Heart left ventricle (tissue), 16 donors: ENCODE data around the gene NR0B2. TPM values are rescaled to one million over a fixed set of nuclear protein-coding genes. Genes with fewer than 3 reads are reported as not detected.

Experiments used
- ATAC-seq, 4 donors: fragments of 200-7000 bp; cut with Tn5 transposase; one replicate each; pipeline ENCODE4 v1.9.1; 2020 to 2022; ENCODE audit warnings: moderate library complexity in 4 of 4, mild to moderate bottlenecking in 3 of 4, moderate number of reproducible peaks in 1 of 4
- DNase-seq, 5 donors: peaks; one replicate each; pipeline ENCODE4 v3.0.0-alpha.2; 2020
- H3K27ac ChIP-seq, 12 donors: fragments of 200-600 bp; sonication (generic) in 4 of 12; one replicate each; pipeline versions ENCODE4 v1.5.0 to v1.8.0; 2016 to 2022; ENCODE audit warnings: mild to moderate bottlenecking in 2 of 12
- H3K27me3 ChIP-seq, 9 donors: fragments of 200-600 bp; sonication (generic) in 2 of 9; one replicate each; pipeline versions ENCODE4 v1.5.1 to v1.8.0; 2016 to 2022; ENCODE audit warnings: mild to moderate bottlenecking in 3 of 9
- H3K36me3 ChIP-seq, 9 donors: fragments of 200-600 bp; sonication (generic) in 2 of 9; one replicate each; pipeline versions ENCODE4 v1.5.0 to v1.8.0; 2018 to 2022; ENCODE audit warnings: mild to moderate bottlenecking in 2 of 9
- H3K4me1 ChIP-seq, 12 donors: fragments of 200-600 bp; sonication (generic) in 4 of 12; one replicate each; pipeline versions ENCODE4 v1.5.0 to v1.8.0; 2016 to 2022; ENCODE audit warnings: mild to moderate bottlenecking in 3 of 12
- H3K4me3 ChIP-seq, 12 donors: fragments of 200-600 bp; sonication (generic) in 4 of 12; one replicate each; pipeline versions ENCODE4 v1.5.0 to v1.8.0; 2017 to 2022; ENCODE audit warnings: mild to moderate bottlenecking in 9 of 12, moderate library complexity in 4 of 12
- H3K9me3 ChIP-seq, 12 donors: fragments of 200-600 bp; sonication (generic) in 4 of 12; one replicate each; pipeline versions ENCODE4 v1.5.0 to v1.8.0; 2016 to 2022; ENCODE audit warnings: mild to moderate bottlenecking in 1 of 12
- POLR2A ChIP-seq, 2 donors: fragments of 450-650 bp; IDR thresholded peaks; one replicate each; pipeline ENCODE4 v1.6.1; 2017; ENCODE audit warnings: antibody characterized with exemption in 2 of 2, mild to moderate bottlenecking in 2 of 2, moderate library complexity in 2 of 2
- WGBS, 4 donors: extraction: QIAGEN DNeasy Blood & Tissue Kit in 2 of 4; methylation state at CpG; one replicate each; pipeline versions ENCODE4 v1.1.5 to v1.1.7; 2013 to 2018; 5-methylcytosine and 5-hydroxymethylcytosine counted together
- intact Hi-C, 10 donors: fragments of 100-400 bp; cut with DNase I; formaldehyde crosslinking; loops; one replicate each; pipeline versions ENCODE4 v1.11.1 to v1.14.2; 2022
- polyA plus RNA-seq, 2 donors: library from polyadenylated mRNA; stranded (reverse); fragments of 200-250 nt; gene quantifications; one replicate each; pipeline ENCODE4 v1.2.3, GENCODE V29; 2013
- total RNA-seq, 9 donors: library from RNA; depleted of rRNA in 2 of 9; stranded (reverse); fragments of >200 nt in 2 of 9; fragmentation: NEBNext Ultra II Directional in 3 of 9; extraction: Animal tissue kit (Norgen Biotek cat#: 25700) in 3 of 9; gene quantifications; one replicate each; pipeline versions ENCODE4 v1.1.0 to v1.2.4, GENCODE V29; 2016 to 2023
- TF ChIP-seq, protein P1 (sequence below), 12 donors: fragments of 200-600 bp; sonication (generic) in 4 of 12; IDR thresholded peaks; one replicate each; pipeline versions ENCODE4 v1.5.0 to v1.8.0; 2018 to 2022; ENCODE audit warnings: antibody characterized with exemption in 12 of 12, mild to moderate bottlenecking in 5 of 12
- donor health status: ischemic (EF 13 %, LVEDD 7.1; RV severe dilation, severe dysfunction).
- donor health status: healthy with polysubstance abuse.
- donor health status: DM: no; HTN: yes; CAD: no.
- donor health status: DM: no; HTN: no; CAD: no.
- donor health status: ischemic (EF 25% LVEDD 6.9; RV normal size, moderate dysfunction).
- donor health status: ischemic (EF 25% LVEDD 5.7; RV mildly dilated, moderate dysfunction).
- donor health status: healthy.
- donor health status: DM: yes; HTN: yes; CAD: no.
- donor health status: ischemic (EF 35%, LVEDD 5.7; RV mildly dilated, moderate dysfunction).
- donor health status: nonischemic (EF 11% LVEDD 7.7; RV severe dilation, severe dysfunction).
- donor health status: DM: yes; HTN: yes; CAD: no.
- donor health status: PGD.
- donor health status: ischemic (EF 29% LVEDD 5.4; RV normal size, mild dysfunction).
- donor health status: nonischemic (EF 23%, LVEDD 6.1; RV moderate dilation, normal function).

The NR0B2 gene
- total and polyA plus RNA-seq, 11 donors: 2.0 to 19.2 (median 6.6) TPM

GRCh38 chr1:26945728-26946127, 32.0 kb upstream of the NR0B2 start:
- DNase-seq (peak in 3 of 5 donors; percentile 25 to 49 (median 25)), ATAC-seq (peak; percentile 34 to 77 (median 64))
- no peak for TF ChIP-seq POLR2A (IDR thresholded peaks at IDR 0.05)
- TF ChIP-seq, protein P1, sequence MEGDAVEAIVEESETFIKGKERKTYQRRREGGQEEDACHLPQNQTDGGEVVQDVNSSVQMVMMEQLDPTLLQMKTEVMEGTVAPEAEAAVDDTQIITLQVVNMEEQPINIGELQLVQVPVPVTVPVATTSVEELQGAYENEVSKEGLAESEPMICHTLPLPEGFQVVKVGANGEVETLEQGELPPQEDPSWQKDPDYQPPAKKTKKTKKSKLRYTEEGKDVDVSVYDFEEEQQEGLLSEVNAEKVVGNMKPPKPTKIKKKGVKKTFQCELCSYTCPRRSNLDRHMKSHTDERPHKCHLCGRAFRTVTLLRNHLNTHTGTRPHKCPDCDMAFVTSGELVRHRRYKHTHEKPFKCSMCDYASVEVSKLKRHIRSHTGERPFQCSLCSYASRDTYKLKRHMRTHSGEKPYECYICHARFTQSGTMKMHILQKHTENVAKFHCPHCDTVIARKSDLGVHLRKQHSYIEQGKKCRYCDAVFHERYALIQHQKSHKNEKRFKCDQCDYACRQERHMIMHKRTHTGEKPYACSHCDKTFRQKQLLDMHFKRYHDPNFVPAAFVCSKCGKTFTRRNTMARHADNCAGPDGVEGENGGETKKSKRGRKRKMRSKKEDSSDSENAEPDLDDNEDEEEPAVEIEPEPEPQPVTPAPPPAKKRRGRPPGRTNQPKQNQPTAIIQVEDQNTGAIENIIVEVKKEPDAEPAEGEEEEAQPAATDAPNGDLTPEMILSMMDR (IDR thresholded peaks at IDR 0.05): no peak
- no peak overlapping the region for H3K4me3 ChIP-seq
- peaks cover 0 to 40% (median 11%) of the 10 kb centered on the region in 12 donors for H3K4me1 ChIP-seq
- peaks cover 0 to 66% (median 56%) of the 10 kb centered on the region in 9 donors for H3K36me3 ChIP-seq
- H3K27ac ChIP-seq: peak overlapping the region in 10 of 12 donors; percentile 39 to 79 (median 59)
- WGBS, 4 donors: 55 to 78% (median 72%) methylated on average over 8 of the region's 8 CpGs
- H3K9me3 ChIP-seq: no peaks in the 10 kb centered on the region
- intact Hi-C loops: no loop called here
- H3K27me3 ChIP-seq: no peaks in the 10 kb centered on the region

DNA sequence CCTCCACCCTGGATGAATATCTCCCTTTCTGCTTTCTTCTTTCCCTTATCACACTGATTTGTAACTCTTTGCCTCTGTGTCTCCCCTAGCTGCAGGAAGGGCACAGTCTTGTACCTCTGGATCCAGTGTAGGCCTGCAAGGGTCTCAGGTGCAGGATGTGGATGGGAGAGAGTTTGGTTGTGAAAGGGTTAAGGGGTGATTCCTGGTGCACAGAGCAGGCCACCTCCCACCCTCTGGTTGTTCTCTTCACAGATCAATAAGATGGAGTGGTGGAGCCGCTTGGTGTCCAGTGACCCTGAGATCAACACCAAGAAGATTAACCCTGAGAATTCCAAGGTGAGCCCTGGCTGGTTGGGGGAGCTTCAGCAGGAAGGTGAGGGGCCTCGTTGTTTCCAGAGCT, 31.4 kb upstream of the NR0B2 start:
- TF ChIP-seq, protein P1 (IDR thresholded peaks at IDR 0.05): no peak
- no peak for TF ChIP-seq POLR2A (IDR thresholded peaks at IDR 0.05)
- Histone ChIP-seq H3K4me1 (peaks cover 0 to 41% (median 11%) of the 10 kb centered on the region in 12 donors), H3K4me3 (no peak overlapping the region), H3K27ac (peak overlapping the region in 9 of 12 donors; percentile 39 to 79 (median 61)), H3K36me3 (peaks cover 0 to 66% (median 56%) of the 10 kb centered on the region in 9 donors), H3K27me3 (no peaks in the 10 kb centered on the region), H3K9me3 (no peaks in the 10 kb centered on the region)
- DNase-seq (no peak), ATAC-seq (no peak)
- intact Hi-C loops: no loop called here
- 76 to 82% (median 79%) methylated on average over 2 of the region's 2 CpGs for WGBS, 4 donors

DNA sequence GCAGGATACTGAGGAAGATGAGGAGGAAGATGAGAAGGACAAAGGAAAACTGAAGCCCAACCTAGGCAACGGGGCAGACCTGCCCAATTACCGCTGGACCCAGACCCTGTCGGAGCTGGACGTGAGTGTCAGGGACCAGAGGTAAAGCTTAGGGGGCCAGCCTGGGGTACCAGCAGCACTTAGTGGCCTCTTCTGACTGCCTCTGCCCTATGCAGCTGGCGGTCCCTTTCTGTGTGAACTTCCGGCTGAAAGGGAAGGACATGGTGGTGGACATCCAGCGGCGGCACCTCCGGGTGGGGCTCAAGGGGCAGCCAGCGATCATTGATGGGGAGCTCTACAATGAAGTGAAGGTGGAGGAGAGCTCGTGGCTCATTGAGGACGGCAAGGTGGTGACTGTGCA, 28.9 kb upstream of the NR0B2 start:
- Histone ChIP-seq H3K27me3 (no peaks in the 10 kb centered on the region), H3K4me1 (peaks cover 0 to 48% (median 13%) of the 10 kb centered on the region in 12 donors), H3K9me3 (no peaks in the 10 kb centered on the region), H3K4me3 (no peak overlapping the region), H3K36me3 (peaks cover 0 to 72% (median 56%) of the 10 kb centered on the region in 9 donors), H3K27ac (no peak overlapping the region)
- intact Hi-C loops: no loop called here
- DNase-seq (no peak), ATAC-seq (no peak)
- 92 to 97% (median 95%) methylated on average over 12 of the region's 12 CpGs for WGBS, 4 donors
- TF ChIP-seq POLR2A (IDR thresholded peaks at IDR 0.05): no peak
- TF ChIP-seq, protein P1 (IDR thresholded peaks at IDR 0.05): no peak

DNA sequence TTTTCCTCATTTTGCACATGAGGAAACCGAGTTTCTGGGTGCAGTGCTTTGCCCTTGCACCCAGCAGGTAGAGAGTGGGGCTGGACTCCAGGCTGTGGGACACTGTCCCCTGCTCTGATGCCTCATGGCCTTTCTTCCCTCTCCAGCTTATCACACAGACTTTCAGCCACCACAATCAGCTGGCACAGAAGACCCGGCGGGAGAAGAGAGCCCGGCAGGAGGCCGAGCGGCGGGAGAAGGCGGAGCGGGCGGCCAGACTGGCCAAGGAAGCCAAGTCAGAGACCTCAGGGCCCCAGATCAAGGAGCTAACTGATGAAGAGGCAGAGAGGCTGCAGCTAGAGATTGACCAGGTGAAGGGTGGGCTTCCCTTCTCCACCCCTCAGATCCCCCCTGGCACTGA, 27.5 kb upstream of the NR0B2 start:
- peak in 2 of 5 donors; percentile 20 to 35 for DNase-seq
- Histone ChIP-seq H3K4me3 (no peak overlapping the region), H3K9me3 (no peaks in the 10 kb centered on the region), H3K4me1 (peaks cover 0 to 52% (median 15%) of the 10 kb centered on the region in 12 donors), H3K27ac (peak overlapping the region in 3 of 12 donors; percentile 9 to 19 (median 10)), H3K27me3 (no peaks in the 10 kb centered on the region), H3K36me3 (peaks cover 0 to 71% (median 61%) of the 10 kb centered on the region in 9 donors)
- intact Hi-C loops: no loop called here
- 71 to 81% (median 74%) methylated on average over 10 of the region's 10 CpGs for WGBS, 4 donors
- peak; percentile 3 to 50 (median 35) for ATAC-seq
- TF ChIP-seq, protein P1 (IDR thresholded peaks at IDR 0.05): no peak
- TF ChIP-seq POLR2A (IDR thresholded peaks at IDR 0.05): no peak
